GM21423 (cell line): ENCODE data around the gene IKZF2.
A peak's percentile ranks its signal among the peaks of the same experiment; 100 is the strongest.
"Not testable (repeated sequence)": the region's sequence is repeated elsewhere in the genome, so short reads cannot be mapped to it uniquely, and the experiment has no call there.

Experiments used
- ATAC-seq: cut with Tn5 transposase; IDR thresholded peaks from one replicate; pipeline ENCODE4 v1.9.1; 2021; ENCODE audit warnings: mild to moderate bottlenecking, moderate library complexity; ENCODE audit not compliant: unreplicated experiment

IKZF2 gene

GRCh38 chr2:213057977-213058376 is 93.4 kb downstream of the IKZF2 start:
- no peak for ATAC-seq

DNA sequence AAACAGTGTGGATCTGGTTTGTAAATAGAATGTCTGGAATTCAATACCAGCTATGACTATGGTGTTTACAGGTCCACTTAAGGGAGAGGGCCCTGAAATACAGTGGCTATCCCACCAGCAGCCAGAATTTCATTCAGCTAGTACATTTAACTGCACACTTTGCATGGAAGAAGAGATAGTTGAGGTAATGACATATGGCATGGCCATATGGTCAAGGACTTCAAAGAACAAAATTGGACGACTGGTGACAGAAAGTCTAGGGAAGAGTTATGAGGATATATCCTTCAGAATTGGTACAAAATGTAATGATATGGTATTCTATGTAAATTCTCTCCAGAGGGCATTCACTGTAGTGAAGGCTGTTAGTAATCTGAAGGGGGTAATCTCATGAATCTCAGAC is 105.0 kb downstream of the IKZF2 start:
- ATAC-seq: no peak

- no peak for ATAC-seq
Measured at GRCh38 chr2:213043566-213043965, 107.8 kb downstream of the IKZF2 start.

GRCh38 chr2:213042262-213042661 is 109.2 kb downstream of the IKZF2 start:
- ATAC-seq: no peak

GRCh38 chr2:213036836-213037235 is 114.6 kb downstream of the IKZF2 start:
- ATAC-seq: no peak

DNA sequence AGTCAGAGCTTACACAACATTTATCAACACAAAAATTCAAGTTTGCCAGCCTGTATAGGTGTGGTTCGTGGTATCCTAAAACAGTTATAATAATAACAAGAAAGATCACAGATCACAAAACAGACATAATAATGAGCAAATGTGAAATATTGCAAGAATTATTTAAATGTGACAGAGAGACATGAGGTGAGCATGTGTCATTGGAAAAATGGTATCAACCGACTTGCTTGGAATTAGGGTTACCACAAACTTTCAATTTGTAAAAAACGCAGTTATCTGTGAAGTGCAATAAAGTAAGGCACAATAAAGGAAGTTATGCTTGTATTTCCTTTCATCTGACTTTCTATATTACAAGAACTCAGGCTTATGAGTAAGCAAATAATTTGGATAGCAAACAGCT is 116.8 kb downstream of the IKZF2 start:
- ATAC-seq: no peak

- ATAC-seq: no peak
Measured at GRCh38 chr2:213032607-213033006, 118.8 kb downstream of the IKZF2 start.

GRCh38 chr2:213022987-213023386 is 128.4 kb downstream of the IKZF2 start:
- ATAC-seq: peak; percentile 72

DNA sequence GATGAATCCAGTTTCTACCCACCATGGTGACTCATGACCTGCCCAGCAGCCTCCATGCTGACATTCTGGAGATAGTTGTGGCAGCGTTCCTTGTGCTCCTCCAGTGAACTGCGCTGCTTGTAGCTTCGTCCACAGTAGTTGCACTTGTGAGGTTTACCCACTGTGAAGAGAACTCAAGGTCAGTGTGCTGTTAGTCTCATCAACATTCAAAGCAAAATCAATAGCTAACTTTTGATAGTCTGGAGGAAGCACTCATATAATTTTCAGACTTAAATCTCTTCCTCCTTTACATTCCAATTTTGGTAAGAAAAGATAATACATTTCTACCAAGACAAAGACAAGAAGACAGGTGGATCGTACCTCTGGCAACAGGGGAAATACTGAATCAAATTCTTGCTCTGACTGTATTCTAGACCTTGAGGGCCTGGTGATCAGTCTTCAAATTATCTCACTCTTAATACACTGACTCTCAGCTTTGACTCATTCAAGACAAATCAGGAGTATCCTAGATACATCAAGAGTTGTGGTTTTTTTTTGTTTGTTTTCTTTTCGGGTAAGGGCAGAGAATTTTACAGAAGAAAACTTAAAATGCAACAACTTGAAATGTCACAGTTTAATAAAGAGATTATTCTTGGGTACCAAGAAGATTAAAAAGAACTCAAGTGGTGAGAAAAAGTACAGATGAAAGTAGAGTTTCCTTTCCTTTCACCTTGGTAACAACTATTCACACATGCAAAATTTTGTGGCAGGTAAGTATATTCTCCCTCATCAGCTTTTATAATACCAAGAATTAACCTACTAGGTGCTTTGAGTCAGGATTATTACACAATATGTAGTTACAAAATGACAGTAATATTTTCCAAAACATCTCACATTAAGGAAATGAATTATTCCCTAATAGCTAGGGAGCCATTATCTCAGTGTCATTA is 129.2 kb downstream of the IKZF2 start:
- peak; percentile 75 for ATAC-seq

GRCh38 chr2:213020913-213021312 is 130.5 kb downstream of the IKZF2 start:
- ATAC-seq: not testable (repeated sequence)

DNA sequence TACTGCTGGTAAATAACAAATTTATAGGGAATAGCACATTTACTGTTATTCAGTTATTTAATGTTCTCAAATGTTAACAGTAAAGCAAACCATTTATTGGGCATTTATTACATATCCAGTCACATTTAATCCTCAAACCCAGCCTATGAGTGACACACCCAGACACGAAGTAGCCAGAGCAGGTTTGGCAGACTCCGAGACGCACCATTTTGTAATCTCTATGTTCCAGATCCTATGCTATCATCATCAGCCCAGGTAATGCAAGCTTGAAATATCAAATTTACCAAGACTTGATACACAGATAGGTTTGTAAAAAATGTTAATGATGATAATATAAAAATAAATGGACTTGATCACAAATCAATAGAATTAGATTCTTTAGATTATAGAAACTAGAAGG is 131.1 kb downstream of the IKZF2 start:
- ATAC-seq: no peak

DNA sequence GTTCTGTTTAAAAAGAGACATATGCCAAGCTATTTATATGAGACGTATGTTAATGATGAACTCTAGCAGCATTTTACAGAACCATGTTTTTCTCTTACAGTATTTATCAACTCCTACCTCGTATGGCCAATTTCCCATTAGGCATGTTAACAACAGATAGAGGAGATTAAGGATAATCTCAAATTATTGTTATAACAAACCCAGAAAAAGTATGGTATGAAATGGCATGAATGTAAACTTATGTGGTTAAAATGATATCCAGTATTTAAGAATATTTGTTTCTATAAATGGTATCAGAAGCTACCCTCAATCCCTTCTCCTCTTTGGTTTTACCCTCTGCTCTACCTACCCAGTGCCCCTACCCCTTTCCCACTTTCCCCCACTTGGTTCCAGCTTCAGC is 132.0 kb downstream of the IKZF2 start:
- ATAC-seq: no peak

- ATAC-seq: no peak
Measured at GRCh38 chr2:213018340-213018901, 133.0 kb downstream of the IKZF2 start.

DNA sequence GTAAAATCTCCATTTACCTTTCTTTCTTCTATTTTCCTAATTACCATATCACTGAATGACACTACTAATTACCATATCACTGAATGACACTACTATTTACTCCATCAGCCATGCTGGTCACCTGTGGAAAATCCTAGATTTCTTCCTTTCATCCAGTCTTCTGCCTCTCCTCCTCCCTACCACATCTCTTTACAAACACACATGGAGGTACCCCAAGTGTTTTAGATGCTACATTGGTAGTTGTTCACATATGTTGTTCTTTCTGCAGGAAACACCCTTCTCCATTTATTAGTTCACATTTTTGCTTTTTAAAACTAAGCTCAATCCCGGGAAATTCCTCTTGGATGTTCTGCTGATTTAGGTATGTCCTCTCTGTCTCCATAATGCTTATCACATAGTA is 134.0 kb downstream of the IKZF2 start:
- ATAC-seq: no peak

DNA sequence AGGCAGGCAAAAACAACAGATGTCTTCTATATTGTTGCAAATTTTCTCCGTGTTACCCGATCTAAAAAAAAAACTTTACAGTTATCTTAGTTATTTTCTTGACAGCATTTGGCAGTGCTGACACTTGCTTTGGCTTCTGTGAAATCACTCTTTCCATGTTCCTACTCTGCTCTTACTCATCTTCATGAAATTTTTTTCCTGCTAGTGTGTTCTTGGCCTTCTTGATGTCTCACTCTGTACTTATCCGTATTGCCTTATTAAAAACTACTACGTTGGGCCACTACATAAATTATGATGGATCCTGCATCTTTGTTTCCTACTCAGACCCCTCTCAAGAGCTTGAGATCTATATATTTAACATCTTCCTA is 134.4 kb downstream of the IKZF2 start:
- ATAC-seq: no peak

DNA sequence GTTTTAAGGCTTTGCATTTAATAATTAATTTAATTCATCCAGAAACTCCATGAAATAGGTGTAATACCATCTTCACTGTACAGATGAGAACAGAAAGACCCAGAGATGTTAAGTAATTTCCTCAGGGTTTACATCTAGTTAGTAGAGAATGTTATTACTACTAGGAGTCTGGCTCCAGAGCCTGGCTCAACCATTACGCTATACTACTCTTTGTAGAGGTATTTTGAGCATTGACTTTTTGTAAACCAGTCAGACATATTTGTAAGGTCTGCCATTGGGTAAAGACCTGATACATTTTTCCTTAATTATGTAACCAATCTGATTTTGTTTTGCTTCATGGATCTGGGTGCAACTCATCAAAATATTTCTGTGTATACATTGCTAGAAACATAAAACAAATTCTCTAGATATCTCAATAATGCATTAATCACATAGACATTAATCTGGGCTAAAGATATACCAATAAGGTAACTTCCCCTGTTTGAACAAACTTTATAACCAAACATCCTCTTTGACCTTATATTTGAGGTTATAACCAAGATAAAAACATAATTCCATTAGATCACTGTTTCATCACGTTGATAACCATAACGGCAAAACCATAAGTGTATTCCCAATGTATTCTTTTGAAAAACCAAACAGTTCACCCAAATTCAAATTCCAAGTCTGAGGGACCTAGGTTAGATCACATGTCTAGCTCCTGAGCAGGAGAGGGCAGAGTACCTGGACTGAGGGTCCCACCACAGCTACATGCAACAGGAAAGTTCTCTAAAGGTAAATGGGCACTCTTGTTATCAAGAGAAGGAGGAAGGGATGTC is 135.0 kb downstream of the IKZF2 start:
- peak; percentile 29 for ATAC-seq

DNA sequence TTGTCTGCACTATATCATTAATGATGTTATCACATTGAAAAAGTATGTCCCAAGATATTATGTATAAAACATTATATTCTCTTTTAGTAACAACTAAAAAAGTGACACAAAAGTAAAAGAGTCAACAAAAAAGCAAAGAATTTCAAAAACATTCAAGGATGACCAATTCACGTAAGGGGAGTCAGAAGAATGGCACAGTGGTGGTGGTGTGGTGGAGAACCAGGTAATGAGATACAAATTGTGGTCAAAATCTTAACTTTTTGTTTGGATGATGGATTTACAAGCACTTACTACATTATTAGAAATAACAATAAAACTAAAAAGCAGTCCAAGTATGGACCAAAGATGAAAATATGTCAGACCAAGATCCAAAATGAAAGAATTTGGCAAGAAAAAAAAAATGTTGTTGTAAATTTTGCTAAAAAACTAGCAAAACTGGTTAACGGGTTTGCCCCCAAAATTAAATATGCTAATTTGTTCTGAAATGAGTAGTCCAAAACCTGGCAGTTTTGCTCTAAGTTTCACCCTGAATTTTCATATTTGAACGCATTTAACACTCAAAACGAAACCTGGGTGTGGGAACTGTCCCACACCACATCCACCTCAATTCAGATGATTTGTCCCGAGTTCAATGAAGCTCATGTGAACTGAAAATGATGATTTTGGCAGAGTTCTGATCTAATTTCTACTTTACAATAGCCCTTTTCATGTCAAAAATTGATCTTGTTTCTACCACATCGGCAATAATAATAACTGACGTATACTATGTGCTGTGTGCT is 135.8 kb downstream of the IKZF2 start:
- ATAC-seq: peak; percentile 82

- no peak for ATAC-seq
Measured at GRCh38 chr2:213013979-213014378, 137.4 kb downstream of the IKZF2 start.

DNA sequence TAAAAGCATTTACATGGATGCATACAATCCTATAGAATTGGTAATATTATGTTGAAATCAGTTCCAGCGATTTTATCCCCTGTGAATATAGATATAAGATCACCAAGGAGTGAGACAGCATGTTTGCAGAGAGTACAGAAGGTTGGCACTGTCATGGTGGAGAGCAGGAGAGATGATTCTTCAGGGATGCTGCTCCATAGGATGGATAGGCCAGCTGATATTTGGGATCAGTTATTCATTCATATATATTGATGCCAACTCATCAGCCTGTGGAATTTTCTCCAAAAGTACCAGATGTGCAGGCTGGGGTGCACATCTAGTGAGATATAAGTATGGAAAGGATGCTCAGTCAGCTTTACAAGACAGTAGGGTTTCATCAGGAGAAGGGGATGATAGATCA is 139.9 kb downstream of the IKZF2 start:
- no peak for ATAC-seq

- ATAC-seq: no peak
Measured at GRCh38 chr2:213010106-213010779, 141.2 kb downstream of the IKZF2 start.
